Measurements from ENCODE around the gene ABCA1.

GRCh38 chr9:104974053-104974962, 46.4 kb upstream of the ABCA1 start:
- TF ChIP-seq, protein P1, sequence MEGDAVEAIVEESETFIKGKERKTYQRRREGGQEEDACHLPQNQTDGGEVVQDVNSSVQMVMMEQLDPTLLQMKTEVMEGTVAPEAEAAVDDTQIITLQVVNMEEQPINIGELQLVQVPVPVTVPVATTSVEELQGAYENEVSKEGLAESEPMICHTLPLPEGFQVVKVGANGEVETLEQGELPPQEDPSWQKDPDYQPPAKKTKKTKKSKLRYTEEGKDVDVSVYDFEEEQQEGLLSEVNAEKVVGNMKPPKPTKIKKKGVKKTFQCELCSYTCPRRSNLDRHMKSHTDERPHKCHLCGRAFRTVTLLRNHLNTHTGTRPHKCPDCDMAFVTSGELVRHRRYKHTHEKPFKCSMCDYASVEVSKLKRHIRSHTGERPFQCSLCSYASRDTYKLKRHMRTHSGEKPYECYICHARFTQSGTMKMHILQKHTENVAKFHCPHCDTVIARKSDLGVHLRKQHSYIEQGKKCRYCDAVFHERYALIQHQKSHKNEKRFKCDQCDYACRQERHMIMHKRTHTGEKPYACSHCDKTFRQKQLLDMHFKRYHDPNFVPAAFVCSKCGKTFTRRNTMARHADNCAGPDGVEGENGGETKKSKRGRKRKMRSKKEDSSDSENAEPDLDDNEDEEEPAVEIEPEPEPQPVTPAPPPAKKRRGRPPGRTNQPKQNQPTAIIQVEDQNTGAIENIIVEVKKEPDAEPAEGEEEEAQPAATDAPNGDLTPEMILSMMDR (IDR thresholded peaks at IDR 0.05), result no peak
- no peak for TF ChIP-seq POLR2A (IDR thresholded peaks at IDR 0.05)

All from right lobe of liver (tissue), 4 donors.